C4-2B (cell line): ENCODE results near the gene TAMALIN.

Source experiments
- CTCF ChIP-seq: fragments of 450-650 bp; conservative IDR thresholded peaks from 2 replicates; pipeline ENCODE4 v1.5.1; 2017; ENCODE audit warnings: mild to moderate bottlenecking
- ZFX ChIP-seq: fragments of 450-650 bp; IDR thresholded peaks from 2 replicates; pipeline ENCODE4 v1.6.1; 2017

- no peak for TF ChIP-seq CTCF
- TF ChIP-seq ZFX = no peak
These were observed 594 bp downstream of the TAMALIN start for GRCh38 chr12:52007158-52007921.
